ENCODE measurements around the gene OLFML2B. TPM values are rescaled to one million over a fixed set of nuclear protein-coding genes. Genes with fewer than 3 reads are reported as not detected.

OLFML2B gene
- total and polyA plus RNA-seq, 2 of the 4 experiments (the other 2 are of a cell fraction) = 0.36 to 0.74 TPM

DNA sequence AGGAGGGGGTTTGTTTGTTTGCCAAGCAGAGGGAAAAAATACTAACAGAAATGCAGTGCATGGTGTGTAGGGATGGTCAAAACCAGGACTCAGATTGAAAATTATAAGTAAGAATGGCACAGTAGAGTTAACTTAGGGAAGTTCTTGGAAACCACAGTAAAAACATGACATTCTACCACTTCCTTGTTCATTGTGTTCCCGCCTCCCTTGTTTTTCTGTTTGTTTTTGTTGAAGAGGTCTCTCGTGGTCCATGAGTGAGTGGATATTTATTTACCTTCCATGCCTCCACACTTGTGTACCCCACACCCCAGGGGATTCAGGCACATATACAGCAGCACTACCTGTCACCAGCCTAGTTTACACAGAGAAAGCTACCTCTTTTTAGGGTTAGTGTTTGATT lies 69.6 kb downstream of the OLFML2B start:
- Histone ChIP-seq H3K9me3 (ENCODE audit: control insufficient read depth, insufficient read depth, low read length) (no peaks in the 10 kb centered on the region), H3K4me1 (ENCODE audit: control insufficient read depth, insufficient read depth, low read length) (peaks cover 2% of the 10 kb centered on the region; the same call in 1 of the 2 replicates), H3K18ac (ENCODE audit: low read depth, low read length) (no peak overlapping the region), H3K9ac (ENCODE audit: low read depth, low read length) (no peak overlapping the region), H3K23ac (ENCODE audit: low read depth, low read length) (no peak overlapping the region), H3K27ac (ENCODE audit: insufficient read depth, low read length) (no peak overlapping the region), H2AFZ (replicated peaks; ENCODE audit: low read length, poor library complexity) (no peak overlapping the region), H3K14ac (replicated peaks; ENCODE audit: low read depth, low read length) (no peak overlapping the region), H3K79me1 (ENCODE audit: low read depth in 1 of 2, low read length in 2 of 2) (peaks cover 0 to 3% of the 10 kb centered on the region in 2 experiments; a peak in 1 of 4 replicates), H2BK120ac (ENCODE audit: low read depth, low read length) (no peak overlapping the region), H3K27me3 (ENCODE audit: control insufficient read depth, insufficient read depth, low read length) (no peaks in the 10 kb centered on the region), H2AK9ac (replicated peaks; ENCODE audit: low read depth, low read length, poor library complexity) (no peak overlapping the region), H3K4me3 (ENCODE audit: insufficient read depth, low read depth, low read length) (no peak overlapping the region), H4K8ac (ENCODE audit: low read depth in 2 of 2, low read length in 2 of 2) (no peak overlapping the region), H2BK20ac (ENCODE audit: low read depth, low read length) (no peak overlapping the region), H2BK15ac (ENCODE audit: low read depth, low read length) (no peak overlapping the region), H4K91ac (ENCODE audit: insufficient read depth, low read depth, low read length) (no peak overlapping the region), H4K20me1 (ENCODE audit: insufficient read depth, low read length) (no peaks in the 10 kb centered on the region), H2AK5ac (ENCODE audit: low read depth, low read length) (no peak overlapping the region), H3K56ac (ENCODE audit: extremely low read depth, insufficient read depth, low read length) (no peak overlapping the region), H3K4ac (ENCODE audit: low read depth, low read length) (no peak overlapping the region), H4K5ac (ENCODE audit: low read depth, low read length) (no peak overlapping the region), H3K36me3 (ENCODE audit: control insufficient read depth, insufficient read depth, low read length) (no peaks in the 10 kb centered on the region), H2BK5ac (ENCODE audit: low read depth, low read length, poor library complexity, severe bottlenecking) (no peak overlapping the region), H3K4me2 (ENCODE audit: low read depth, low read length) (no peak overlapping the region), H3K9me1 (ENCODE audit: insufficient read depth, low read length) (0 out of 2 replicates have a peak, but pooled peaks cover 3% of the 10 kb centered on the region)
- ATAC-seq (ENCODE audit: low read depth) (no peak), DNase-seq (no peak)
- no TSS peak for BruUV-seq (replicated peaks)
- intact Hi-C loops (cut with micrococcal nuclease) (no loop called here), dilution Hi-C loops (cut with HindIII; ENCODE audit: low sequenced_read_pairs, unreplicated experiment) (no loop called here), in situ Hi-C loops (cut with MboI; ENCODE audit: low sequenced_read_pairs) (no loop called here)
- POLR2A ChIA-PET (ENCODE audit: unreplicated experiment) = interaction anchor here (0.6 kb wide), 1 partner anchor 11 kb away, joined by 6 read pairs; no protein-coding TSS in a partner anchor
- CTCF ChIA-PET = interaction anchor here (1.0 to 1.6 kb wide), 2 partner anchors 13 to 162 kb away, joined by 5 to 7 read pairs; no protein-coding TSS in a partner anchor
- no CpG with 5 or more reads among the region's 2 CpGs for WGBS, 2 experiments (ENCODE audit: extremely low coverage in 2 of 2, insufficient read length in 1 of 2)
- TF ChIP-seq CTCF (conservative IDR thresholded peaks at IDR 0.05; ENCODE audit: low read depth, low read length) (no peak), MAFK (IDR thresholded peaks at IDR 0.05; ENCODE audit: low read depth, low read length) (no peak), MXI1 (IDR thresholded peaks at IDR 0.05; ENCODE audit: borderline replicate concordance, low read depth, low read length) (no peak), RFX5 (IDR thresholded peaks at IDR 0.05; ENCODE audit: low read depth, low read length) (no peak), FOS (IDR thresholded peaks at IDR 0.05; ENCODE audit: low read depth, low read length) (no peak), MAZ (IDR thresholded peaks at IDR 0.05; ENCODE audit: borderline replicate concordance, low read depth, low read length) (no peak), CHD1 (IDR thresholded peaks at IDR 0.05; ENCODE audit: low read depth, low read length) (no peak), SMC3 (IDR thresholded peaks at IDR 0.05; ENCODE audit: low read depth, low read length) (no peak)

Measured in IMR-90 (cell line).